Vagina (tissue), 2 donors: Measurements from ENCODE around the gene FSD1.

Experiments
- CTCF ChIP-seq, 3 experiments: fragments of 450-650 bp in 2 of 3; fragments of 200-600 bp in 1 of 3; sonication (generic) in 1 of 3; IDR thresholded peaks; one replicate each; pipeline ENCODE4 v1.5.1; 2017 to 2019; ENCODE audit warnings: antibody characterized with exemption in 3 of 3, mild to moderate bottlenecking in 2 of 3, moderate library complexity in 2 of 3
- POLR2A ChIP-seq, 2 donors: fragments of 450-650 bp; IDR thresholded peaks; one replicate each; pipeline ENCODE4 v1.6.1; 2017; ENCODE audit warnings: antibody characterized with exemption in 2 of 2, mild to moderate bottlenecking in 2 of 2, moderate library complexity in 2 of 2
- POLR2AphosphoS5 ChIP-seq, 2 donors: sonication (generic); formaldehyde crosslinking; IDR thresholded peaks; one replicate each; pipeline ENCODE4 v1.9.0; 2017; ENCODE audit warnings: antibody characterized with exemption in 2 of 2, mild to moderate bottlenecking in 2 of 2, low read depth in 1 of 2; ENCODE audit not compliant: insufficient read depth in 1 of 2

GRCh38 chr19:4272894-4273293 is 31.5 kb upstream of the FSD1 start:
- TF ChIP-seq CTCF (IDR thresholded peaks at IDR 0.05), result no peak
- no peak for TF ChIP-seq POLR2A (IDR thresholded peaks at IDR 0.05)
- no peak for TF ChIP-seq POLR2AphosphoS5 (IDR thresholded peaks at IDR 0.05; ENCODE audit: insufficient read depth in 1 of 2, low read depth in 1 of 2)
